GM21619 (cell line): ENCODE data around the gene TMBIM4.

ENCODE experiments used
- ATAC-seq: cut with Tn5 transposase; IDR thresholded peaks from one replicate; pipeline ENCODE4 v1.9.1; 2021; ENCODE audit not compliant: unreplicated experiment

Gene TMBIM4

DNA sequence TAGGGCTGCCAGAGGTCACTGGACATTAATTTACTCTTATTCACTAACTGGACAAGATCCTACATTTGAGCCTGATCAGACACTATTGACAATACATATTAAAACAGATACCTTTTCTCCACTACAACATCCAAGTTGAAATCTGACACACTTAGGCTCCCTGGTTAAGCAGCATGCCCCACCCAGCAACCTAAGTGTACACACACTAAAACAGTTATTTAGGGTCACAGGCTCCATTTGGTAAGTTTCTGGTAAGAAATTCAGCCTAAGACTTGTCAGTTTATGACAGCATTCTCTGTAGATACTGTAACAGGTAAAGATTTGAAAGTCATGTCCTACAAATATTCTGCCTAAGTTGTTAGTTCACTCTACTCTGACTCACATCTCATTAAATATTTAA lies 27.0 kb downstream of the TMBIM4 start:
- ATAC-seq: no peak

DNA sequence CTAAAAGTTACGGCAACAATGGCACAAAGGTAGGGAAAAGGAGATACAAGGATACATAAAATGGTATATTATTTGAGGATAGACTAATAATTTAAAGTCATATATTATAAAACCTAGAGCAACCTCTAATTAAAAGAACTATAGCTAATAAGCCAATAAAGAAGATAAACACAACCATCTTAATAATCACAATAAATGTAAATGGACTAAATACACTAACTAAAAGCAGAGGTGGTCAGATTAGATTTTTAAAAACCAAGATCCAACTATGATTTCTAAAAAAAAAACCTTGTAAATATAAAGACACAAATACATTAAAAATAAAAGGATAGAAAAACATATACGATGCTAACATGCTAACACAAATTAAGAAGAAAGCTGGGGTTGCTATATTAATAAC lies 28.5 kb downstream of the TMBIM4 start:
- no peak for ATAC-seq

DNA sequence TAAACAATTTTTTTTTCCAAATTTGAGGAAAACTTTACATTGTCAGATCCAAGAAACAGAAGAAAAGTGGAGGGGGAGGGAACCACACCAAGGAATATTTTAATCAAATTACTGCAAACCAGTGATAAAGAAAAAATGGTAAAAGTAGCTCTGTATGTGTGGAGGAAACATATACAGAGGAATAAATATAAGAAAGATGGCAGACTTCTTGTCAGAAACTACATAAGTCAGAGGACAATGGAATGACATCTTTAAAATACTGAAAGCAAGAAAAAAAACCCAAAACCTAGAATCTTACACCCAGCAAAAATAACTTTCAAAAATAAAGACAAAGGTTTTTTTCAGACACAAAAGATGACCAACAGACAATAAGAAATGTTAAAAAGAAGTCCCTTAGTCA lies 29.1 kb downstream of the TMBIM4 start:
- no peak for ATAC-seq

DNA sequence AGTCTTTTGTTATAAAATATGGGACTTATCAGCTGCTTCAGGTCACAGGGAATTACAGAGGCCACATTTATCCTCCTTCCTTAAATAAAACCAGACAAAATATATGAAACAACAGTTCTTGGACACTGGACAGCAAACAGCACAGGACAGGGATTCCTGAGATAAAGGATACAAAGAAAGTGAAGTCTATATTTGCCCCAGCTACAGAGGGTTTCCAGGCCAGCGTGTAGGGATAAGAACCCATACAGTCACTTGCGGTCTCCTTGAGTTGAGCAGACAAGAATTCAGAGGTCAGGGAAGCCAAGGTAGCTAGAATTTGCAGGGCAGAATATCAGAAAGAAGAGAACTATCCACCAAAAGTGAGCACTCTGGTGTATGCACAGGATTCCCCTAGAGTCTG lies 30.5 kb downstream of the TMBIM4 start:
- no peak for ATAC-seq

DNA sequence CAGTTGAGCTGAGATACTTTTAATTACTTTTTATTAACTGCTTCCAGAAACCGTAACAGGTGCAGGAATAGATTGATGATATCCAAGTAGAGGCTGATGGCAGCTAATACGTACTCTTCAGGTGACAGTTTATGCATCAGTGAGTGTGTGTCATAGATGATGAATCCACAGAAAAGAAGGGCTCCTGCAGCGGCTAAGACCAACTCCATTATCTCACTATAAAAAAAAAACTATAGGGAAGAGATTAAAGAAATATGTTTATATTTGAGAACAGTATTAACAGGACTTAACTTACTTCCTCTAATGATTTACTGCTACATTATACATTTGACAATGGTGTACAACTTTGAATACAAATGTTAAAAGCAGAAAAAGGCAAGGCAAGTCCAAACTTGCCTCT lies 31.9 kb downstream of the TMBIM4 start:
- no peak for ATAC-seq

DNA sequence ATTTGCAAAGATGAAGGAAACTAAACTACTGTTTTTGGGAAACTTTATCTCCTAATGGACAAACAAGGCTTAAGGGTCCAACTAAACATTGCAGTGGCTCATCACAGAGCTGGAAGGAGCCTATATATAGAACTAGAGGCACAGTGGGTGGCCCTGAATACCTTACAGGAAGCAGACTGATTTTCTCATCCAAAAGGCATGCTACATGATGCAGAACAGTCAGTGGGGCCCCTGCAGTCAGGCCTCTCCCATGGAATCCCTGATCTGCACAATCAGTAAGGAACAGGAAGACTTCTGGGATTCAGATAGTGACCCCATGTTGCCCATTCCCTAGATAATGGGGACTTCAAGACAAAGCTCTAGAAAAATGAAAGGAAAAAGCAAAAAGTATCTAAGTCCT lies 37.4 kb downstream of the TMBIM4 start:
- no peak for ATAC-seq

DNA sequence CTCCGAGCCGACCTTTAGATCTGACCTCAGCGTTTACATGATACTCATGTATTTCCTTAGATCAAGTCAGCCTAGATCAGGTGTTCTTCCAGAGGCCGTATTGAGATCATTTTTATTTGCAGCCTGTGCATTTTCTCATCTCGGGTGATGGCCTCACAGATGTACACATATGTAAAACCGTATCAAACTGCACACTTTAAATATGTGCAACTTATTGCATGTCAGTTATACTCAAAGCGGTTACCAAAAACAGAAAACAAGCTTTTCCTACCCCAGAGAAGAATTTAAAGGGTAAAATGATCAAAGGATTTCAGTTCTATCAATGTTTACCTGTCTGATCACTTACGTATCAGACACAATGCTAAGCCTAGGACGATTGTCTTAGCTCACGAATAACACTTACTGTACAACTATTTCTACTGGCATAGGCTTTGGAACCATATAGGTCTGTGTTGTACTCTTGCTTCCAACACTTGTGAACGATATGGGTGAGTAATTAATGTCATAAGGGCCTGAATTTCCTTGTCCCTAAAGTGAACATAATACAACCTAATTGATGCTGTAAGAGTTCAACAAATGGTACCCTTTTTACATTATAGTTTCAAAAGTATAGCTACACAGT lies 38.6 kb downstream of the TMBIM4 start:
- no peak for ATAC-seq

DNA sequence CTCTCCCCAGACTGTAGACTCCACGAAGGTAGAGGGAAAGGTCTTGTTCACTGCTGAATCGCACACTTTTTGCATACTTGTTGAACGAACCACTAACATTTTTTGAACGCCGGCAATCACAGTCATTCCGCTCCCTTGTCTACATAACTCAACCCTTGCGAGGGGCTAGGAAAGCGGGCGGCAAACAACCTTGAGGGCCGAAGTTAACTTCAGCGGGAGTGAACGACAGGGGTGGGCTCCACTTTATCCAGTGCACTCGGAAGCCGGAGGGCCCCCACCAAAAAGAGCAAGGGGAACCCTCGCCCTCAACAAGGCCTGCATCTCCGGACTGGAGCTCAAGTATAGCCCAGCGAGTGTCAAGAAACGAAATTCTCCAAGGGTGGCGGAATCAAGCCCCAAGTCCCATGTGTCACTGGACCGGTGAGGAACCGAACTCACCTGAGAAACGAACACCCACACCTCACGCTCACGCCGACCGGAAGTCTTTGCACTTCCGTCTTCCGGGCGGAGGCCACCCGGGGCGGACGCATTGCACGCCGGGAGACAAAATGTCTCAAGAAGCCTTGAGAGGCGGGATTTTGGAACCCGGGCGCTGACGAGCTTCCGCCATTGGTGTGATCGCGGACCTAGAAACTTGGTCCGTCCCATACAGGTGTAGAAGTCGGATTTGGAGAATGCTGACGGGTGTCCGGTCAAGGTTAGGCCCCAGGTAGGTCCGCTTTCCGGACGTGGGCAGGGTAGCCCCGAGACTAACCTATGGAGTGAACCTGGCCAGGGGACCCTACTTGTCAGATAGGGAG lies 39.3 kb downstream of the TMBIM4 start, which contains the start of gene LLPH:
LLPH (minus strand) TSS at position 484 of the 800 bp plus-strand sequence. CDS start 1,644 bp downstream, outside the sequence.
- peak; percentile 97 for ATAC-seq

DNA sequence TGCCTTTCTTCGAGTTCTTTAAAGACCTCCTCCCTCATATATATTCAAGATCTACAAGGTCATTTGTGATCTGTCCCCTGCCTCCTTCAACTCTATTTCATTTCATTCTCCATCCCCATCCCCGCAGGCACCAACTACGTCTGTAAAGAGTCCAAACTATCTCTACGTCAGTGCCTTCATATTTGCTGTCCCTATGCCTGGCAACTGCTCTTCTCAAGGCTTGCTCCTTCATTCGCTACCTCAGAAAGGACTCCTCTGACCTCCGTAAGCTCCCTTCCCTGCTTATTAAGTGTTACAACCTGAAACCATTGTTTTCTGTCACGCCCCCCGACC lies 39.9 kb downstream of the TMBIM4 start:
- no peak for ATAC-seq

DNA sequence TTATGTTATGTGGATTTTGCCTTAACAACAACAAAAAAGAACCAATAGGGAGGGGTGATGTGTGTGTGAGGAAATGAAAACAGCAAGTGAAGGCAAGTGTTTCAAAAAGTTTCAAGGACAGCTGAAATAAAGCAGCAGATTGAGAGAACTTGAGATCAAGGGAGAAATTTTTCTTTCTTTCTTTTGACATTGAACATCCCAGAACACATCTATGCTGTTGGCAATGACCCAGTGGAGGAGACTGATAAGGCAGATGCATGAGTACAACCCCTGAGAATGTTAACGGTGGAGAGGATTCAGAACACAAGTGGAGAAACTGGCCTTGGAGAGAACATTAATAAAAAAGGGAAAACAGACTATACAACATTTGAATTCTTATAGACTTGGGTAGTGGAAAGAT lies 42.1 kb downstream of the TMBIM4 start:
- ATAC-seq: no peak

DNA sequence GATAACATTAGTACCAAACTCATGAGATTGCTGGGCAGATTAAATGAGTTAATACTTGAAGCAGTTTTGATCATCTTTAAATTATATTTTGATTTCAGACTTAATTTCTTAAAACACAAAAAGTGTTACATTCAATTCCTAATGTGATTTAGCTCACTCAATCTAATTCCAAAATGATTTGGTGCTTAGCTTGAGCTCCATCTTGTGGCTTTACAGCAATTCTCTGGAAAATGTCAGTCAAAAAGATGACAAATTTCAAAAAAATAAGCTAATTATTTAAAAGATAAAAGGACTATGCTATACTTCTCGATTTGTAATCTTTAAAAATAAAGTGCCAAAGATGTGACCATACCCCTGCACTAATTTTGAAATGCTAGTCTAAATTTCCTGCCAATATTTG lies 49.3 kb downstream of the TMBIM4 start:
- no peak for ATAC-seq

DNA sequence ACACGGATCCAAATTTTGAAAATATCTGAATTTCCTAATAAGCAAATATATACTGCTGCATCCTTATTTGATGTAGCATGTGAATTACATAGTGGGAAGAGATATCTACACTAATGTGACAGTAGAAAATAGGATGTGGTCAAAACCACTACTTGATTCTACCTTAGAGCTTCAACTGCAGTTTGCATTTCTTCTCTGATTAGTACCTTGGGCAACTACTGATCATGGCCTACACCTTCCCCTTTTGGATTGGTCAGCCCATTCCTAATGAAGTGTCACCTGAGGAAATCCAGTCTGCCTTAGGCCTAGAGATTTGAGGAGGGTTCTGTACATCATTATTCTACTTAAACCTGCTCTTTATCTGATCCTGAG lies 49.9 kb downstream of the TMBIM4 start:
- ATAC-seq: peak; percentile 69

DNA sequence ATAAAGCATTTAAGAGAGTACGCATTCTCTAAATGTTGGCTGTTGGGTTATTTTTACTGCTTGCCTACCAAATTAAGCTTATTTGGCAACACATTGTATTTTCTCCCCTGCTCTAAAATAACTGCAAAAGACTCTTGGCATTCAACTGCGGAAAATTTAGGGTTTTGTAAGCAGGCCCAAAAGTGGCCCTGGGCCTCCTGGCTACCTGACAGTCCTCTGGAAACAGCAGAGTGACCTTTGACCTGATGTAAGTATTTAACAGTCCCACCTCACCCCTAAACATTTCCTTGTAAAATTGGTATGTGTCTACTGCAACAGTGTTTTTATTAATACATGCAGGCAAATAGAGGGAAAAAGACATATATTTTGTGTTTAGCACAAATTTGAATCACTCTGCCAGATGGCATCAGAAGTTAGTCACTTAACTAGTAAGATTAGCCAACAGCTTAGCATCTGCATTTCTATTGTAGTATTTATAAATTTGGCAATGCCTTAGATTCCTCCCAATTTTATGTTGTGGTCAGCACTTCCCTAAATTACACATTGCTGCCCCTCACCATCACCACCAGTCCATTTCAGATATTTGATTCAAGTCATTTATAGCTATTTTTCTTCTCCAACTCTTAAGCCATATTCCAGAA lies 50.4 kb downstream of the TMBIM4 start:
- ATAC-seq: no peak

DNA sequence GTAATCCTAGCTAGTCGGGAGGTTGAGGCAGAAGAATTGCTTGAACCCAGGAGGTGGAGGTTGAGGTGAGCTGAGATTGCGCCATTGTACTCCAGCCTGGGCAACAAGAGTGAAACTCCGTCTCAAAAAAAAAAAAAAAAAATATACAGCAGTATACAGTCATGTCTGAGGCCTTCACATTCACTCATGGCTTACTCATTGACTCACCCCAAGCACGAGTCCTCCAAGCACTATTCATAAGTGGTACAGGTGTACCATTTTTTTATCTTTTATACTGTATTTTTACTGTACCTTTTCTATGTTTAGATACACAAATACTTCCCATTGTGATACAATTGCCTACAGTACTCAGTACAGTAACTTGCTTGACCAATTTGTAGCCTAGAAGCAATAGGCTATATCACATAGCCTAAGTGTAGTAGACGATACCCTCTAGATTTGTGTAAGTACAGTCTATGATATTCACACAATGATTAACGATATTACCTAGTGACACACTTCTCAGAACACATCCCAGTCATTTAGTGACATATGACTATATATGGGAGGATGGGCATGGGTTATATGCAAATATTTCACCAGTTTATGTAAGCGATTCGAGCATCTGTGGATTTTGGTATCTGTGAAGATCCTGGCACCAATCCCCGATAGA lies 51.4 kb downstream of the TMBIM4 start:
- peak; percentile 53 for ATAC-seq

DNA sequence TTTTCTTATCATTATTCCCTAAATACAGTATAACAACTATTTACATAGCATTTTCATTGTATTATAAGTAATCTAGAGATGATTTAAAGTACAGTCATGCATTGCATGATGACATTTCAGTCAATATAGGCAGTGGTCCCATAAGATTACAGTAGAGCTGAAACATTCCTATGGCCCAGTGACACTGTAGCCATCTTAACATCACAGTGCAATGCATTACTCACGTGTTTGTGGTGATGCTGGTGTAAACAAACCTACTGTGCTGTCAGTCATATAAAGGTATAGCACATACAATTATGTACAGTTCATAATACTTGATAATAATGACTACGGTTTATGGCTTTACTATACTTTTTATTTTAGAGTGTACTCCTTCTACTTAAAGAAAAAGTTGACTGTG lies 52.6 kb downstream of the TMBIM4 start:
- ATAC-seq: no peak

DNA sequence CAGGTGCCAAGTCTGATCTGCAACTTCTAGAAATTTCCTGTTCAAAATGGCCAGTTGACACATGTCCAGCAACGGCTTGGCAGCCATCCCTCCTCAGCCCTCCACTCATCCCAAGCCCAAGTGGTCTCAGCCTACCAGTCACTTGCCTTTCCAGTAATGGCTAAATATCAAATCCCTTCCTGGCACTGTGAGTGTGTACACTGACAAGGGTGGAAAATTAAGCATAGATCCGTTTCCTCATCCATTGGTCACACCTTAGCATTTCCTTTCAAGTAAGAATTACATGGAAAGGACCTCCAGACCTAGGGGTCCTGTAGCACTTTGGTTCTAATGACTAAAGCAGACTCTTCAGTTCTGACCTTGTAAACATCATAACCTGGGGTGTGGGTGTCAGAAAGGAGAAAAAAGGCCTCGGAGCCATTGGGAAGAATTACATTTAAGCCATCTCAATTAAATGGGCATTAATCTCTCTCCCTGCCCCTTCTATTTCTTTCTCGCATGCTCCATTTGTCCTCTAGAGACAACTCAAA lies 54.7 kb downstream of the TMBIM4 start:
- no peak for ATAC-seq

DNA sequence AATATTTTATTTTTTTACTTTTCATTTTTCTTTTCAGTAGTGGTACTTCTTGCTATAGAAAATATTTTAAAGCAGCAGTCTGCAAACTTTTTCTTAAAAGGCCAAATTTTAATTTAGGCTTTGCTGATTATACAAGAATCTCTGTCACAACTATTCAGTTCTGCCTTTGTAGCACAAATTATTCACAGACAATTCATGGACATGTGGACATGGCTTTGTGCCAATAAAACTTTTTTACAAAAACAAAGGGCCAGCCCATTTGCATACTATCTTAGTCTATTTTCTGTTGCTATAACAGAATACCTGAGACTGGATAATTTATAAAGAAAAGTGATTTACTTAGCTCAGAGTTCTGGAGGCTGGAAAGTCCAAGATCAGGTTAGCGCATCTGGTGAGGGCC lies 56.3 kb downstream of the TMBIM4 start:
- ATAC-seq: no peak

DNA sequence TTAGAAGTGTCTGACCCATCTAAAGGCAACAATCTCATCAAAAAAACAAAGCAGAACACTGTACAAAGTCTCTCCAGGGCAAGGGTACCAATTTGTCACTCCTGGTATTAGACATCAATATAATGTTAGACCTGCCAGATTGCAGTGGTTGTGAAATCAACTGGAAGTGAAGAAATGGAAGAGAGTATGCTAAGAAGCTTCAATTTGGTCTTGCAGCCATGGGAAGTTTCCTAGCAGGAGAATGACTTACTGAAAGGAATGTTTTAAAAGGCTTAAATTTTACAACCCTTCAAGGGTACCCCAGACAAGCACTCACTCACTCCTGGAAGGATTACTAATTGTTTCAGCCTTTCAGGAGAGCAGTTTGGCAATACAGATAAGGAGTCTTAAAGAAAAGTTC lies 58.2 kb downstream of the TMBIM4 start:
- no peak for ATAC-seq

DNA sequence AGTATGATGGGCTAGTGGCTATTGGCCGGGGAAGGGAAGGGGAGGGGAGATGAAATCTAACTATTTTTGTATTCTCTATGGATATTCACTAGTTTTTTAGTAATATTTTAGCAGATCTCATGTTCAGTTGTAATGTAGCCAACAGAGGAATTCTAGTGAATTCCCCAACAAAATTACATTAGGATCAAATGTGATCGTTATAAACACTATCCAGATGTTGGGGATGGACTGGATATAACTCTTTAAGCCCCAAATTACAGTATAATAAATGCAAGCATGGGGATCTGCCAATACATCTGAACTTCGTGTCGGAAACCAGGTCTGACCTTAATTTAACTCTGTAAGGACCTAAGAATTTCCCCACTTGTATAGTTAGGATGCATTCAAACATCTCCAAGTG lies 60.7 kb downstream of the TMBIM4 start:
- no peak for ATAC-seq

DNA sequence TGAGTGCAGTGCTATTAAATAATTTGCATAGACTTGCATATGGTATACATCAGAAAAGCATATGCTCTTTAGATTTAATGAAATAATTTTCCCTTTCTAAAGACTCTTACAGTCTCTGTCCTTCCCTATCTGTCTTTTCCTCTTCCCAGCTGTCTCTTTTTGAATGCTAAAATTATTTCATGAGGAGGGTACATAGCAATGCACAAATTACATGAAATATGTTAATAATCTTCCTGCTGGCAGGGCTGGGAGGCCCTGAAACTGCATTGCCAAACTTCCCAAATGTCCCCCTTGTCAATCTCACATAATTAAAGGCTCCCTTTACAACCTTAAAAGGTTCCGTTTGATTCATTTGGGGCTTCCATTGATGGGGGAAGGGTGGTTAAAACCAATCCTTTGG lies 61.4 kb downstream of the TMBIM4 start:
- ATAC-seq: no peak

DNA sequence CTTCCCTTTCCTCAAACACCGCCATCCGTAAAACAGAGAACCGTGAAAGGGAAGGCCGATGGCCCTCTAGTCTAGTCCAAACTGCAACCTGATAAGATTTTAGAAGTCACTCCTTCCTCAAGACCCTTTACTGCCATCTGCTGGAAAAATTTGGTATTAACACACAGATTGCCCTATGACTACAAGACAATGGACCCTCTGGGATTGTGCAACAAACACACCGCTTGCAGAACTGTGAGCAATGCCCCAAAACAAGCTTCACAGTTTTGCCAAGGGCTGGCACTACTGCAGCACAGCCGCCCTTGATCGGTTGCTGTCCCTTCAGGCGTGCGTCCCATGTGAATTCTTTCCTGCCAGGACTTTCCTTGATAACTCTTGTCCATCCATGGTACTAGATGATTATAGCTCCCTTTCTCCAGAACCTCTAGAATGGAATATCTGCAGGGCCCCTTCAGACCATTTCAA lies 62.3 kb downstream of the TMBIM4 start:
- ATAC-seq: peak; percentile 94
